Measurements from ENCODE around the gene G2E3.

Gene G2E3

DNA sequence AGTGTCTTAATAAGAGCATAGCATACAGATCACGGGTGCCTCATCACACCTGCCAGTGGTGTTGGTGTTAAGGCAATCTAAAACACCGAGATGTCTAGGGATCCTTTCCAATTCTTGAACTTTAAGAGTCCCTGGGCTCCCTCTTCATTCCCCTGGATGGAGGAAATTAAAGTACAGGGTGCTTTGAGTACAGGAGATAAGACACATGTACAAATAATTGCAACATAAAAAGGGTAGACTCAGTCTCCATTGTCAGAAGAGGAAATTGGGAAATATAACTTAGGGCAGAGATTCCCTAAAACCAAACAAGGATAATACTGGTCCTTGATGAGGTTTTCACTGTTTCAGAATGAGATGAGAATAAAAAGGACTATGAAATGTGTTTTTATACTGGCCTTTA is 98.1 kb downstream of the G2E3 start:
- no peaks in the 10 kb centered on the region for H3K9me3 ChIP-seq (ENCODE audit: low read depth, low read length)
- TF ChIP-seq FOXP2 (optimal IDR thresholded peaks at IDR 0.05; ENCODE audit: control extremely low read depth, extremely low read length, insufficient read depth) (no peak), POLR2AphosphoS5 (IDR thresholded peaks at IDR 0.05; ENCODE audit: borderline replicate concordance, low read depth, low read length) (no peak), EZH2 (IDR thresholded peaks at IDR 0.05) (no peak)
- H3K27ac ChIP-seq: no peak overlapping the region
- no peak for DNase-seq (ENCODE audit: low read depth, low spot score)
- H3K4me3 ChIP-seq: no peak overlapping the region
- no peak overlapping the region for H3K9ac ChIP-seq (ENCODE audit: insufficient read length)
- H3K36me3 ChIP-seq (ENCODE audit: insufficient read depth, low read length): peaks cover 59% of the 10 kb centered on the region

DNA sequence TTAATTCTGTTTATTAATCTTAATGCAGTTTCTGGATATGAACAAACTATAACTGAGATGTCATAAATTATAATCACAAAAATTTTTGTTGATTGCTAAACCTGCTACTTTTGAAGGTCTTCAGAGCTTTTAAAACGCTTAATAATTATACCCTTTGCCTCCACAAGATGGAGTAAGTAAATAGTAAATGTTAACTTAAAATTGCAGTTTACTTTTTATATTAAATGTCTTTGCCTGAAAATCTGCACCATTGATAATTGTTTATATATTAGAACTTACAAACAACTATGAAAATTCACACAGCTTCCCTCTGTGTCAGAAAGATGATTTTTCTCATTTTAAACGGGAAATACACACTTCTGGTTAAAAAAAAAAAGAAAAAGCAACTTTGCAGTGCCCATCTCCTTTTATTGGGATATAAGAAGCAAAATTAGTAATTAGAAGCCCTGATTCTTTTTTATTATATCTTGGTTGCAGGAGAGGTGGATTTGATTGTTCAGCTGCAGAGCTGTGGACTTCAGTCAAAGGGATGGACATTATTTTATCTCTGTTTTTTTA is 98.7 kb downstream of the G2E3 start:
- peaks cover 61% of the 10 kb centered on the region for H3K36me3 ChIP-seq (ENCODE audit: insufficient read depth, low read length)
- DNase-seq (ENCODE audit: low read depth, low spot score): no peak

DNA sequence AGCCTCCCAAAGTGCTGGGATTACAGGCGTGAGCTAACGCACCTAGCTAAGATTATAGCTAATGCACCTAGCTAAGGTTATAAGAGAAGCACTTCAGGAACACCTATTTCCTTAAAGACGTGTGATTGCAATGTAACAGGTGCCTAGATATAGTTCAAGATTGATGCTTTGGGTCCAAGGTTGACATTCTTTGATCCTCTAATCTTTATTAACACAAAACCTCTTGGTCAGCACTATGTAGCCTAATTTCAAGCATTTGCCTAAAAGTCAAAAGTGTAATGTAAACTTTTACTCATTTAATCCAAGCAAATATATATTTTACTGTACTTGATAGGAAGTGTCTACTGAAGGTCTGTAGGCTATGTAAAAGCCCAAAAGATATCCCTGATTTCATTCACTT is 99.7 kb downstream of the G2E3 start:
- H3K9me3 ChIP-seq (ENCODE audit: low read depth, low read length): no peaks in the 10 kb centered on the region
- no peak for DNase-seq (ENCODE audit: low read depth, low spot score)
- H3K4me3 ChIP-seq: no peak overlapping the region
- H3K27ac ChIP-seq: no peak overlapping the region
- H3K9ac ChIP-seq (ENCODE audit: insufficient read length): no peak overlapping the region
- no peak for TF ChIP-seq EZH2 (IDR thresholded peaks at IDR 0.05)
- TF ChIP-seq POLR2AphosphoS5 (IDR thresholded peaks at IDR 0.05; ENCODE audit: borderline replicate concordance, low read depth, low read length): no peak
- no peak for TF ChIP-seq FOXP2 (optimal IDR thresholded peaks at IDR 0.05; ENCODE audit: control extremely low read depth, extremely low read length, insufficient read depth)
- H3K36me3 ChIP-seq (ENCODE audit: insufficient read depth, low read length): peaks cover 61% of the 10 kb centered on the region

More for the DNA sequence above, 98.7 kb downstream of the G2E3 start:
- no peak overlapping the region for H3K9ac ChIP-seq (ENCODE audit: insufficient read length)
- TF ChIP-seq POLR2AphosphoS5 (IDR thresholded peaks at IDR 0.05; ENCODE audit: borderline replicate concordance, low read depth, low read length): no peak
- no peak for TF ChIP-seq FOXP2 (optimal IDR thresholded peaks at IDR 0.05; ENCODE audit: control extremely low read depth, extremely low read length, insufficient read depth)
- TF ChIP-seq EZH2 (IDR thresholded peaks at IDR 0.05): no peak
- H3K4me3 ChIP-seq: no peak overlapping the region
- H3K9me3 ChIP-seq (ENCODE audit: low read depth, low read length): no peaks in the 10 kb centered on the region
- no peak overlapping the region for H3K27ac ChIP-seq

- H3K9ac ChIP-seq (ENCODE audit: insufficient read length): no peak overlapping the region
- no peak for TF ChIP-seq EZH2 (IDR thresholded peaks at IDR 0.05)
- TF ChIP-seq POLR2AphosphoS5 (IDR thresholded peaks at IDR 0.05; ENCODE audit: borderline replicate concordance, low read depth, low read length): no peak
- TF ChIP-seq FOXP2 (optimal IDR thresholded peaks at IDR 0.05; ENCODE audit: control extremely low read depth, extremely low read length, insufficient read depth): no peak
- no peak overlapping the region for H3K4me3 ChIP-seq
- no peak overlapping the region for H3K27ac ChIP-seq
- DNase-seq (ENCODE audit: low read depth, low spot score): no peak
- peaks cover 6% of the 10 kb centered on the region for H3K36me3 ChIP-seq (ENCODE audit: insufficient read depth, low read length)
- no peaks in the 10 kb centered on the region for H3K9me3 ChIP-seq (ENCODE audit: low read depth, low read length)
Observed at GRCh38 chr14:30669594-30669993, 110.6 kb downstream of the G2E3 start.

Measured in SK-N-MC (cell line).